HepG2 (cell line): Measurements from ENCODE around the gene CPOX. TPM values are rescaled to one million over a fixed set of nuclear protein-coding genes. Genes with fewer than 3 reads are reported as not detected.

Source experiments
- ARNT2 ChIP-seq: sonication (generic); formaldehyde crosslinking; IDR thresholded peaks from 2 replicates; pipeline ENCODE4 v1.8.0; 2022; ENCODE audit warnings: mild to moderate bottlenecking, low read depth, missing genetic modification reagents, moderate library complexity
- ATF4 ChIP-seq, 2 experiments: fragments of 450-650 bp in 1 of 2; sonication (generic) in 1 of 2; formaldehyde crosslinking; IDR thresholded peaks; 2 replicates each; pipeline versions ENCODE4 v1.5.0 to v1.8.0; 2020 to 2022; ENCODE audit warnings: mild to moderate bottlenecking in 1 of 2, missing genetic modification reagents in 1 of 2
- BATF2 ChIP-seq: sonication (generic); formaldehyde crosslinking; IDR thresholded peaks from 2 replicates; pipeline ENCODE4 v1.8.0; 2022; ENCODE audit warnings: mild to moderate bottlenecking, missing genetic modification reagents, moderate library complexity
- E2F2 ChIP-seq: sonication (generic); formaldehyde crosslinking; IDR thresholded peaks from 2 replicates; pipeline ENCODE4 v1.4.0; 2020; ENCODE audit warnings: missing genetic modification reagents, borderline replicate concordance
- FOXM1 ChIP-seq: sonication (generic); formaldehyde crosslinking; IDR thresholded peaks from 2 replicates; pipeline ENCODE4 v1.5.0; 2020; ENCODE audit warnings: missing genetic modification reagents
- KLF6 ChIP-seq: IDR thresholded peaks from 2 replicates; pipeline ENCODE4 v1.8.0; 2016; ENCODE audit warnings: missing biosample characterization, missing genetic modification reagents
- MBNL3 ChIP-seq: fragments of 250-450 bp; sonication (Bioruptor Pico); conservative IDR thresholded peaks from 2 replicates; pipeline ENCODE4 v1.8.0; 2022; ENCODE audit warnings: mild to moderate bottlenecking, inconsistent platforms
- MTA1 ChIP-seq: sonication (generic); formaldehyde crosslinking; IDR thresholded peaks from 2 replicates; pipeline ENCODE4 v1.4.0; 2020; ENCODE audit warnings: missing genetic modification reagents, mild to moderate bottlenecking, borderline replicate concordance
- POLR2AphosphoS5 ChIP-seq: IDR thresholded peaks from 2 replicates; pipeline ENCODE4 v1.6.1; 2012; ENCODE audit warnings: low read depth, low read length
- RCOR2 ChIP-seq: IDR thresholded peaks from 2 replicates; pipeline ENCODE4 v1.6.1; 2016; ENCODE audit warnings: missing biosample characterization, missing genetic modification reagents
- SKI ChIP-seq: fragments of 450-650 bp; IDR thresholded peaks from one replicate; pipeline ENCODE4 v1.6.1; 2018; ENCODE audit warnings: mild to moderate bottlenecking; ENCODE audit not compliant: partially characterized antibody
- SMAD1 ChIP-seq: sonication (generic); formaldehyde crosslinking; IDR thresholded peaks from 2 replicates; pipeline ENCODE4 v1.4.0; 2020; ENCODE audit warnings: missing genetic modification reagents, low read depth, mild to moderate bottlenecking, borderline replicate concordance
- SPEN ChIP-seq: sonication (generic); formaldehyde crosslinking; IDR thresholded peaks from 2 replicates; pipeline ENCODE4 v1.5.1; 2020; ENCODE audit warnings: low read depth, mild to moderate bottlenecking, missing genetic modification reagents
- STAT5B ChIP-seq: sonication (generic); formaldehyde crosslinking; IDR thresholded peaks from 2 replicates; pipeline ENCODE4 v1.4.0; 2020; ENCODE audit warnings: missing genetic modification reagents
- XRCC5 ChIP-seq: fragments of 200-400 bp; formaldehyde crosslinking; optimal IDR thresholded peaks from 2 replicates; pipeline ENCODE3; 2017; ENCODE audit warnings: mild to moderate bottlenecking, low read length
- ZBTB1 ChIP-seq: sonication (generic); formaldehyde crosslinking; IDR thresholded peaks from 2 replicates; pipeline ENCODE4 v1.4.0; 2020; ENCODE audit warnings: missing genetic modification reagents, borderline replicate concordance
- ZBTB39 ChIP-seq: sonication (generic); formaldehyde crosslinking; IDR thresholded peaks from 2 replicates; pipeline ENCODE4 v1.5.0; 2020; ENCODE audit warnings: missing genetic modification reagents
- ZNF335 ChIP-seq: sonication (generic); formaldehyde crosslinking; IDR thresholded peaks from 2 replicates; pipeline ENCODE4 v1.4.0; 2020; ENCODE audit warnings: missing genetic modification reagents
- ZNF451 ChIP-seq: sonication (generic); formaldehyde crosslinking; IDR thresholded peaks from 2 replicates; pipeline ENCODE4 v1.5.0; 2020; ENCODE audit warnings: mild to moderate bottlenecking, missing genetic modification reagents
- ZNF703 ChIP-seq: sonication (generic); formaldehyde crosslinking; IDR thresholded peaks from 2 replicates; pipeline ENCODE4 v1.5.1; 2020; ENCODE audit warnings: missing genetic modification reagents, mild to moderate bottlenecking, moderate library complexity, borderline replicate concordance
- ZNF740 ChIP-seq: sonication (generic); formaldehyde crosslinking; IDR thresholded peaks from 2 replicates; pipeline ENCODE4 v1.4.0; 2020; ENCODE audit warnings: missing genetic modification reagents
- ZNF850 ChIP-seq: sonication (generic); formaldehyde crosslinking; conservative IDR thresholded peaks from 2 replicates; pipeline ENCODE4 v1.9.0; 2021; ENCODE audit warnings: mild to moderate bottlenecking, missing genetic modification reagents
- polyA plus RNA-seq, 8 experiments: library from polyadenylated mRNA; depleted of rRNA in 3 of 8; stranded (reverse) in 7 of 8; unstranded in 1 of 8; fragments of >200 nt; fragmentation: Illumina TruSeq in 4 of 8; extraction: Trizol in 4 of 8; gene quantifications; 2 replicates each; pipeline versions ENCODE4 v1.2.1 to v1.2.3, GENCODE V29; 2011 to 2016; ENCODE audit warnings: low read depth in 4 of 8, missing spikeins in 1 of 8, mixed read lengths in 1 of 8; ENCODE audit not compliant: insufficient read depth in 1 of 8
- total RNA-seq, 5 experiments: library from RNA; depleted of rRNA; stranded (reverse); fragments of >200 nt; fragmentation: Illumina TruSeq; extraction: Trizol; gene quantifications; 2 replicates each; pipeline ENCODE4 v1.2.3, GENCODE V29; 2016; ENCODE audit warnings: low read depth in 1 of 5

Gene CPOX
- total and polyA plus RNA-seq, 2 of the 13 experiments (the other 11 are each of a cell fraction or from before 2014, with no cell fraction given): 34.2 to 37.2 TPM

- TF ChIP-seq ZNF740 (CRISPR knock-in tag): no peak
- peak in 1 of 2 experiments; percentile 54; a peak in 1 of 4 replicates for TF ChIP-seq ATF4 (CRISPR knock-in tag; IDR thresholded peaks at IDR 0.05)
- TF ChIP-seq ZBTB1 (CRISPR knock-in tag): no peak
- TF ChIP-seq ZNF335 (CRISPR knock-in tag): peak; percentile 38; the same call in 1 of the 2 replicates
- no peak for TF ChIP-seq E2F2 (CRISPR knock-in tag)
- 0 out of 2 replicates have a peak, but pooled peaks have one; percentile 41 for TF ChIP-seq BATF2
- 0 out of 2 replicates have a peak, but pooled peaks have one; percentile 17 for TF ChIP-seq MTA1 (CRISPR knock-in tag)
- peak; percentile 63; the same call in 1 of the 2 replicates for TF ChIP-seq SPEN (CRISPR knock-in tag)
- peak; percentile 40 for TF ChIP-seq XRCC5
- TF ChIP-seq ZNF703: peak; percentile 59; the same call in 1 of the 2 replicates
- TF ChIP-seq FOXM1 (CRISPR knock-in tag): no peak
- 0 out of 2 replicates have a peak, but pooled peaks have one; percentile 61 for TF ChIP-seq KLF6 (CRISPR knock-in tag)
- TF ChIP-seq ZNF451 (CRISPR knock-in tag): peak; percentile 20; the same call in 1 of the 2 replicates
- TF ChIP-seq ZBTB39 (CRISPR knock-in tag): no peak
- TF ChIP-seq ARNT2 (CRISPR knock-in tag): peak; percentile 50; the same call in 1 of the 2 replicates
- TF ChIP-seq ZNF850 (CRISPR knock-in tag): no peak
- peak; percentile 17 for TF ChIP-seq SKI
- no peak for TF ChIP-seq STAT5B
- TF ChIP-seq MBNL3 (CRISPR knock-in tag): no peak
- TF ChIP-seq POLR2AphosphoS5: peak; percentile 81
- TF ChIP-seq SMAD1 (CRISPR knock-in tag): no peak
- TF ChIP-seq RCOR2 (CRISPR knock-in tag): no peak; the same call in 1 of the 2 replicates
Observed at GRCh38 chr3:98593046-98593936, at the start of gene CPOX (continued).
